H1 (cell line): ENCODE data around the gene TBC1D2.

Experiments used
- ATF3 ChIP-seq: IDR thresholded peaks from 2 replicates; pipeline ENCODE4 v1.6.1; 2011; ENCODE audit warnings: low read depth, mild to moderate bottlenecking, low read length; ENCODE audit not compliant: insufficient read depth
- CTCF ChIP-seq, 3 experiments: IDR thresholded peaks; 1 replicate in 2 of 3; 2 replicates in 1 of 3; pipeline versions ENCODE4 v1.5.1 to v1.6.1; 2011; ENCODE audit warnings: low read length in 3 of 3, mild to moderate bottlenecking in 3 of 3, inconsistent platforms in 2 of 3, low read depth in 1 of 3, moderate library complexity in 1 of 3; ENCODE audit not compliant: insufficient read depth in 1 of 3; ENCODE audit errors: control extremely low read depth in 1 of 3
- EZH2 ChIP-seq: fragments of 200-600 bp; sonication (generic); IDR thresholded peaks from 2 replicates; pipeline ENCODE4 v1.7.1; 2012; ENCODE audit warnings: low read depth, mild to moderate bottlenecking, moderate library complexity, low read length, inconsistent platforms; ENCODE audit not compliant: severe bottlenecking
- FOSL1 ChIP-seq: IDR thresholded peaks from 2 replicates; pipeline ENCODE4 v1.6.1; 2011; ENCODE audit warnings: mild to moderate bottlenecking, low read depth, low read length, moderate library complexity; ENCODE audit not compliant: insufficient read depth
- HDAC6 ChIP-seq: IDR thresholded peaks from one replicate; pipeline ENCODE4 v1.7.1; 2012; ENCODE audit warnings: low read depth, mild to moderate bottlenecking, inconsistent platforms, low read length, moderate library complexity
- POLR2A ChIP-seq, 2 experiments: IDR thresholded peaks; 1 replicate in 1 of 2; 2 replicates in 1 of 2; pipeline ENCODE4 v1.6.1; 2011; ENCODE audit warnings: low read depth in 2 of 2, low read length in 2 of 2, mild to moderate bottlenecking in 2 of 2; ENCODE audit errors: control extremely low read depth in 1 of 2
- POLR2AphosphoS5 ChIP-seq: IDR thresholded peaks from 2 replicates; pipeline ENCODE4 v1.6.1; 2011; ENCODE audit warnings: low read depth, low read length
- SP1 ChIP-seq: IDR thresholded peaks from 2 replicates; pipeline ENCODE4 v1.6.1; 2011; ENCODE audit warnings: low read depth, low read length
- SP2 ChIP-seq: IDR thresholded peaks from 2 replicates; pipeline ENCODE4 v1.6.1; 2012; ENCODE audit warnings: mild to moderate bottlenecking, low read length, inconsistent platforms
- YY1 ChIP-seq: IDR thresholded peaks from 2 replicates; pipeline ENCODE4 v1.6.1; 2011; ENCODE audit warnings: low read depth, mild to moderate bottlenecking, low read length

GRCh38 chr9:98251551-98251950 lies 3.9 kb downstream of the TBC1D2 start:
- TF ChIP-seq CTCF (IDR thresholded peaks at IDR 0.05; ENCODE audit: control extremely low read depth in 1 of 3, insufficient read depth in 1 of 3, low read depth in 1 of 3, low read length in 3 of 3) (no peak), POLR2A (IDR thresholded peaks at IDR 0.05; ENCODE audit: control extremely low read depth in 1 of 2, low read depth in 2 of 2, low read length in 2 of 2) (no peak), EZH2 (no peak), SP2 (no peak), FOSL1 (no peak), SP1 (no peak), YY1 (no peak), ATF3 (no peak), POLR2AphosphoS5 (no peak), HDAC6 (no peak)
